GM12875 (cell line): Measurements from ENCODE around the gene DOCK11.

Source experiments
- H3K4me3 ChIP-seq: one replicate; pipeline ENCODE4 v1.5.1; 2011; ENCODE audit warnings: low read depth, low read length, control low read depth
- CTCF ChIP-seq: IDR thresholded peaks from 2 replicates; pipeline ENCODE4 v1.5.1; 2011; ENCODE audit warnings: low read depth, mild to moderate bottlenecking, control low read depth, inconsistent platforms, low read length, moderate library complexity, borderline replicate concordance; ENCODE audit not compliant: insufficient read depth

Gene DOCK11

GRCh38 chrX:118717678-118718391 lies 222.2 kb downstream of the DOCK11 start:
- H3K4me3 ChIP-seq: no peak overlapping the region
- no peak for TF ChIP-seq CTCF

- H3K4me3 ChIP-seq: no peak overlapping the region
- no peak for TF ChIP-seq CTCF
Measured at GRCh38 chrX:118718737-118719136, 223.1 kb downstream of the DOCK11 start.

- H3K4me3 ChIP-seq: no peak overlapping the region
- TF ChIP-seq CTCF: no peak
Measured at GRCh38 chrX:118720058-118720707, 224.6 kb downstream of the DOCK11 start.

- TF ChIP-seq CTCF: no peak
- H3K4me3 ChIP-seq: no peak overlapping the region
Measured at GRCh38 chrX:118723376-118723775, 227.8 kb downstream of the DOCK11 start.

- TF ChIP-seq CTCF: no peak
- H3K4me3 ChIP-seq: no peak overlapping the region
Measured at GRCh38 chrX:118724365-118724764, 228.8 kb downstream of the DOCK11 start.

GRCh38 chrX:118724775-118725174 lies 229.2 kb downstream of the DOCK11 start:
- H3K4me3 ChIP-seq: no peak overlapping the region
- TF ChIP-seq CTCF: no peak

- no peak for TF ChIP-seq CTCF
Measured at GRCh38 chrX:118726396-118726795, 230.8 kb downstream of the DOCK11 start.

More at GRCh38 chrX:118726396-118726795, 230.8 kb downstream of the DOCK11 start:
- H3K4me3 ChIP-seq: no peak overlapping the region
